Tibial artery (tissue), 4 donors: ENCODE measurements around the gene MAP3K14.
"Not testable (repeated sequence)": the region's sequence is repeated elsewhere in the genome, so short reads cannot be mapped to it uniquely, and the experiment has no call there.

Experiments
- DNase-seq, 2 donors: peaks; one replicate each; pipeline ENCODE4 v3.0.0-alpha.2; 2019
- H3K27ac ChIP-seq, 2 donors: fragments of 200-600 bp; sonication (generic) in 1 of 2; 1 replicate in 1 of 2; 2 replicates in 1 of 2; pipeline ENCODE4 v1.5.1; 2018 to 2019; ENCODE audit warnings: mild to moderate bottlenecking in 1 of 2
- H3K27me3 ChIP-seq, 2 donors: fragments of 200-600 bp; sonication (generic) in 1 of 2; one replicate each; pipeline versions ENCODE4 v1.5.1 to v1.6.0; 2016 to 2019
- H3K36me3 ChIP-seq, 3 donors: fragments of 200-600 bp; sonication (generic) in 2 of 3; one replicate each; pipeline ENCODE4 v1.5.1; 2016 to 2019; ENCODE audit warnings: mild to moderate bottlenecking in 2 of 3
- H3K4me1 ChIP-seq, 4 donors: fragments of 200-600 bp; sonication (generic) in 2 of 4; 1 replicate in 3 of 4; 2 replicates in 1 of 4; pipeline ENCODE4 v1.5.1; 2016 to 2019
- H3K4me3 ChIP-seq, 2 donors: fragments of 200-600 bp; sonication (generic) in 1 of 2; 1 replicate in 1 of 2; 2 replicates in 1 of 2; pipeline ENCODE4 v1.5.1; 2018 to 2019; ENCODE audit warnings: mild to moderate bottlenecking in 2 of 2
- H3K9me3 ChIP-seq, 3 donors: fragments of 200-600 bp; sonication (generic) in 1 of 3; one replicate each; pipeline ENCODE4 v1.5.1; 2016 to 2019
- intact Hi-C: fragments of 100-400 bp; cut with DNase I; formaldehyde crosslinking; loops from one replicate; pipeline ENCODE4 v1.15.0; 2023; ENCODE audit warnings: low total_unique reads
- TF ChIP-seq, protein P1 (sequence below), 2 experiments: fragments of 200-600 bp in 1 of 2; fragments of 450-650 bp in 1 of 2; IDR thresholded peaks; one replicate each; pipeline ENCODE4 v1.5.1; 2017 to 2019; ENCODE audit warnings: antibody characterized with exemption in 2 of 2, mild to moderate bottlenecking in 1 of 2, moderate library complexity in 1 of 2

MAP3K14 gene

DNA sequence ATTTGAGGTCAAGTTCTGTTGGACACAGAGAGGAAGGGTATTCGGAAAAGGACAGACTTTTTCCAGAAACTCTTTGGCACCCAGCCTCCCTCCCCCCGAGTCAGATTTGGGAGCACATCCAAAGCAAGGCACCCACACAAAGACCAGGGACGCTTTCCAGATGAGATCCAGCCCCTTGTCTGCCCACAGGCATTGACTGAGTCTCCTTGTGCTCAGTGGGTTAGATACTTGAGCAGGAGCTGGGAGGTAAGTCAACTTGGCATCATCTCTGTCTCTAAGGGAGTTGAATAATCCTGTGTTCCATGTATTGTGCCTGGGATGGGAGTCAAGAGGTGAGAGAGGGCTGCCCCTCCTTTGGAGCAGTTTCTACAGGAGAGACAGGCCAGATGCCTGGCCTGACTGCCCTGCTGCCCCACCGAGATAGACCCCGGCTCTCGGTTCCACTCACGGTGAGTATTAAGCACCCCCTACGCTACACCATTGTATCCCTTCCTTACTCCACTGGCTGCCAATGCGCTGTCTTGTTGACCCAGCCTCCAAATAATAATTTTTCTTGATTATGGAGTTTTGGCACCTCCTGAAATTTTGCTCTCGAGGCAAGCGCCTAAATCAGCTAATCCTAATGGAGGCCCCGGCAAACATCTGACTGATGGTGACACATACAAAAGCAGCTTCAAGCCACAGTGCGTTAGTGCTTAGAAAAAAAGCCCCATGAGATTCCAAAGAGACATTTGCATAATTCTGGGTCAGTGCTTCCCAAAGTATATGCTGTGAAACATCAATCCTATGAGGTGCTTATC, 29.6 kb upstream of the MAP3K14 start:
- intact Hi-C loops = no loop called here
- Histone ChIP-seq H3K4me3 (no peak overlapping the region), H3K9me3 (no peaks in the 10 kb centered on the region), H3K27me3 (no peaks in the 10 kb centered on the region), H3K4me1 (peaks cover 0 to 6% (median 3%) of the 10 kb centered on the region in 4 donors), H3K36me3 (no peaks in the 10 kb centered on the region), H3K27ac (no peak overlapping the region)
- no peak for DNase-seq
- TF ChIP-seq, protein P1, sequence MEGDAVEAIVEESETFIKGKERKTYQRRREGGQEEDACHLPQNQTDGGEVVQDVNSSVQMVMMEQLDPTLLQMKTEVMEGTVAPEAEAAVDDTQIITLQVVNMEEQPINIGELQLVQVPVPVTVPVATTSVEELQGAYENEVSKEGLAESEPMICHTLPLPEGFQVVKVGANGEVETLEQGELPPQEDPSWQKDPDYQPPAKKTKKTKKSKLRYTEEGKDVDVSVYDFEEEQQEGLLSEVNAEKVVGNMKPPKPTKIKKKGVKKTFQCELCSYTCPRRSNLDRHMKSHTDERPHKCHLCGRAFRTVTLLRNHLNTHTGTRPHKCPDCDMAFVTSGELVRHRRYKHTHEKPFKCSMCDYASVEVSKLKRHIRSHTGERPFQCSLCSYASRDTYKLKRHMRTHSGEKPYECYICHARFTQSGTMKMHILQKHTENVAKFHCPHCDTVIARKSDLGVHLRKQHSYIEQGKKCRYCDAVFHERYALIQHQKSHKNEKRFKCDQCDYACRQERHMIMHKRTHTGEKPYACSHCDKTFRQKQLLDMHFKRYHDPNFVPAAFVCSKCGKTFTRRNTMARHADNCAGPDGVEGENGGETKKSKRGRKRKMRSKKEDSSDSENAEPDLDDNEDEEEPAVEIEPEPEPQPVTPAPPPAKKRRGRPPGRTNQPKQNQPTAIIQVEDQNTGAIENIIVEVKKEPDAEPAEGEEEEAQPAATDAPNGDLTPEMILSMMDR (IDR thresholded peaks at IDR 0.05) = no peak

DNA sequence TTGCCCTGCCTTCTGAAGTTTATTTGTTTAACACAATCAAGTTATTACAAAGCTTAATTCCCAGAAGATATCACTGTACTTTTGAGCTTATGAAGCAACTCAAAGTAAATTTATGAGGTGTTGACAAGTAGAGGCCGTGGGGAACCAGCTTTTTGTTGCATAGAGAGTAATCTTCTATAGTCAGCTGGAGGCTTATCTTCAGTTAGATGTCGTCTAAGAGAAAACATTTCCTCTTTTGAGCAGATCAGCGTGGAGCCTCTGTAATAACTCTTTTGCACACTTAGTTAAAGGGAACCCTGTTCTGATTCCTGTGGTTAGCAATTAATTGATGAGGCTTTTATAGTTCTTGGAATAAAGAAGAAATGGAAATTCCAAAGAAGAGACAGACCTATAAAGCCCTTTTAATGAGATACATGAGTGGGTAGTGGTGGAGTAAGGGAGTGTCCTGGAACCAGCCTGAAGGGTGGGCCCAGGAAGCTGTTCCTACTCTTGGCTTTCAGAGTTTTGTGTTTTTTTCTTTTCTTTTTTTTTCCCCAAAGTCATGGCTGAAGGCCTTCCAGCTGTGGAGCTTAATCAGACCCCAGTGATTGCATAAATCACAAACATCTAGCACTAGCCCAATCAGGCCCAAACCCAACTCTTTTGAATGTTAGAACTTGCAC, 28.9 kb upstream of the MAP3K14 start:
- H3K9me3 ChIP-seq = no peaks in the 10 kb centered on the region
- H3K4me1 ChIP-seq = peaks cover 0 to 8% (median 3%) of the 10 kb centered on the region in 4 donors
- no peak overlapping the region for H3K4me3 ChIP-seq
- DNase-seq = peak in 1 of 2 donors; percentile 38
- H3K36me3 ChIP-seq = no peaks in the 10 kb centered on the region
- TF ChIP-seq, protein P1 (IDR thresholded peaks at IDR 0.05) = no peak
- H3K27me3 ChIP-seq = no peaks in the 10 kb centered on the region
- H3K27ac ChIP-seq = no peak overlapping the region
- intact Hi-C loops = no loop called here

DNA sequence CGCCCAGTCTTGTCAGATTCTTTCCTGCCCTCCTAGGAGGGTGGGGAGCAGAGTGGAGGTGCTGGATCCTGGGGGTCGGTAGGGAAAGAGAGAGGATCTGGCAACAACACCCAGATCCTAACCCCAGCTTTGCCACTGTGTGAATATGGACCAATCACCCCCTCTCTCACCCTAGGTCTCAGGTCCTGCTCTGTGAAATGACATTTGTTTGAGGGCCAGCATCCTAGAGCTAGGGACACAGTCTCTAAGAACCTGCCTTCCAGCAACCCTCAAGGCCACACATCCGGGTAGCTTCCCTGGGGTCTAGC, 28.4 kb upstream of the MAP3K14 start:
- Histone ChIP-seq H3K27ac (no peak overlapping the region), H3K9me3 (no peaks in the 10 kb centered on the region)

DNA sequence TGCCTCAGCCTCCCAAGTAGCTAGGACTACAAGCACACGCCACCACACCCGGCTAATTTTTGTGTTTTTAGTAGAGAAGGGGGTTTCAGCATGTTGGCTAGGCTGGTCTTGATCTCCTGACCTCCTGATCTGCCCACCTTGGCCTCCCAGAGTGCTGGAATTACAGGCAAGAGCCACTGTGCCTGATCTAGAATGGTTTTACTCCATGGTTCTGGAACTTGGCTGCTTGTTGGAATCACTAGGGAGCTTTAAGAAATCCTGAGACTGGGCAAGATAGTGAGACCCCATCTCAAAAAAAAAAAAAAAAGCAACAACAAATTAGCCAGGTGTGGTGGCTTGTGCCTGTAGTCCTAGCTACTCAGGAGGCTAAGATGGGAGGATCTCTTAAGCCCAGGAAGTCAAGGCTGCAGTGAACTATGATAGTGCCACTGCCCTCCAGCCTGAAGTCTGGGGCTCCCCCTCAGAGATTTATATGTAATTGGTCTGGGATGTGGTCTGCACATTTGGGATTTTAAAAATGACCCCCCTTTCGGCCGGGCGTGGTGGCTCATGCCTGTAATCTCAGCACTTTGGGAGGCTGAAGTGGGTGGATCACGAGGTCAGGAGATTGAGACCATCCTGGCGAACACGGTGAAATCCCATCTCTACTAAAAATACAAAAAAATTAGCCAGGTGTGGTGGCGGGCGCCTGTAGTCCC, 27.3 kb upstream of the MAP3K14 start:
- intact Hi-C loops, H3K36me3 ChIP-seq: not testable (repeated sequence)
- peak in 1 of 2 donors; percentile 29 for DNase-seq

More for the DNA sequence above, 28.4 kb upstream of the MAP3K14 start:
- TF ChIP-seq, protein P1 (IDR thresholded peaks at IDR 0.05) = no peak
- no peaks in the 10 kb centered on the region for H3K36me3 ChIP-seq
- no peak overlapping the region for H3K4me3 ChIP-seq
- no peaks in the 10 kb centered on the region for H3K27me3 ChIP-seq
- H3K4me1 ChIP-seq = peaks cover 0 to 8% (median 3%) of the 10 kb centered on the region in 4 donors
- DNase-seq = no peak
- intact Hi-C loops = no loop called here

DNA sequence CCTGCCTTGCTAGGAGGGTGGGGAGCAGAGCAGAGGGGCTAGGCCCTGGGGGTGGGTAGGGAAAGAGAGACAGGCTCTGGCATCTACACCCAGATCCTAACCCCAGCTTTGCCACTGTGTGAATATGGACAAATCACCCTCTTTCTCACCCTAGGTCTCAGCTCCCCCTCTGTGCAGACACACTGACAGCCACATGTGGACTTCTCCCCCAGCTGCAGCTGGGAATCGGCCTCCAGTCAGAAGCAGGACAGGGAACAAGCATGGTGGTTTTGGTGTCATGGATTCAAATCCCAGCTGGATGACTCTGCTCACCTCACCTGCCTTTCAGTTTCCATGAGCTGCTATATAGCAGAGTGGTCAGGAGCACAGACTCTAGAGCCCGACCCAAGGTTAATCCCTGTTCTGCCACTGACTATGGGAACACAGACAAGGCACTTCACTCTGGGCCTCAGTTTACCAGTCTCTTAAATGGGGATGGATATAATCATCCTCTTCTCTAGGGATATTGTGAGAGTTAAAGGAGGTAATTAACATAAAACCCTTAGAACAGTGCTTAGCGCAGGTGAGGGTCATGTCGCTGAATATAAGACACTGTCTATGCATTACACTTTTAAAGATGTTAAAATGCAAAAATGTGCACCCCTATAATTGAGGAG, 26.2 kb upstream of the MAP3K14 start:
- DNase-seq = peak in 1 of 2 donors; percentile 28
- H3K4me1 ChIP-seq = peaks cover 0 to 17% (median 6%) of the 10 kb centered on the region in 4 donors
- no peak overlapping the region for H3K27ac ChIP-seq
- TF ChIP-seq, protein P1 (IDR thresholded peaks at IDR 0.05) = no peak
- no peaks in the 10 kb centered on the region for H3K36me3 ChIP-seq
- no peaks in the 10 kb centered on the region for H3K27me3 ChIP-seq
- no peak overlapping the region for H3K4me3 ChIP-seq
- intact Hi-C loops = no loop called here
- no peaks in the 10 kb centered on the region for H3K9me3 ChIP-seq

More for the DNA sequence above, 27.3 kb upstream of the MAP3K14 start:
- not testable (repeated sequence) for H3K4me1 ChIP-seq, H3K4me3 ChIP-seq, H3K27ac ChIP-seq, H3K27me3 ChIP-seq, H3K9me3 ChIP-seq
